Measurements from ENCODE around the gene ZNF541.

The ZNF541 gene

DNA sequence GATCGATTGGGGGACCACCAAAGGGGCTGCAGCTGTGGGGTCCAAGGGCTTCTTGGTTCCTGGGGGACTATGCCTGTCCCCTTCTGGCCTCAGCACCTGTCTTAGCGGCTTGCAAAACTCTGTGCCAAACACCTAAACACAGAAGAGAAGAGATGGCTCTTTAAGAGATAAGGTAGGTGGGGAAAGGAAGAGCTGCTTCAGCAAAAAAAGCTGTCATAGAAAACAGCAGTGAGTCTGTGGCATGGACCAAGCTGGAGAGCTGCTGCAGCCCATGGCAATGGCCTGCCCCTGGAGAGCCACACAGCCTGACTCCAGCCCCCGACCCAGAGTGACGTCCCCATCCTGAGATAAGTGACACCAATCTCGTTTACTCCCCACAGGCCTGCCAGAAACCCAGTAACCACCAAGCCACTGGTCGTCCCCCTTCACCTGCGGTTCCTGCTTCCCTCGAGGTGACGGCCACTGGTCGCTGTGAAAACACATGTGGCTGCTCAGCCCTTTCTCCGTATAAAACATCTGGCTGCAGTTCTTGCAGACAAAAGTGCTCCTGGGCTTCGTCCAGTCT, 33.1 kb downstream of the ZNF541 start:
- Histone ChIP-seq H3K9me3 (no peaks in the 10 kb centered on the region), H3K27me3 (no peaks in the 10 kb centered on the region; the same call in 1 of the 2 replicates), H3K4me1 (peaks cover 4% of the 10 kb centered on the region; the same call in 1 of the 2 replicates), H3K36me3 (no peaks in the 10 kb centered on the region), H3K4me3 (ENCODE audit: low read depth, low read length) (no peak overlapping the region)
- TF ChIP-seq, protein P1, sequence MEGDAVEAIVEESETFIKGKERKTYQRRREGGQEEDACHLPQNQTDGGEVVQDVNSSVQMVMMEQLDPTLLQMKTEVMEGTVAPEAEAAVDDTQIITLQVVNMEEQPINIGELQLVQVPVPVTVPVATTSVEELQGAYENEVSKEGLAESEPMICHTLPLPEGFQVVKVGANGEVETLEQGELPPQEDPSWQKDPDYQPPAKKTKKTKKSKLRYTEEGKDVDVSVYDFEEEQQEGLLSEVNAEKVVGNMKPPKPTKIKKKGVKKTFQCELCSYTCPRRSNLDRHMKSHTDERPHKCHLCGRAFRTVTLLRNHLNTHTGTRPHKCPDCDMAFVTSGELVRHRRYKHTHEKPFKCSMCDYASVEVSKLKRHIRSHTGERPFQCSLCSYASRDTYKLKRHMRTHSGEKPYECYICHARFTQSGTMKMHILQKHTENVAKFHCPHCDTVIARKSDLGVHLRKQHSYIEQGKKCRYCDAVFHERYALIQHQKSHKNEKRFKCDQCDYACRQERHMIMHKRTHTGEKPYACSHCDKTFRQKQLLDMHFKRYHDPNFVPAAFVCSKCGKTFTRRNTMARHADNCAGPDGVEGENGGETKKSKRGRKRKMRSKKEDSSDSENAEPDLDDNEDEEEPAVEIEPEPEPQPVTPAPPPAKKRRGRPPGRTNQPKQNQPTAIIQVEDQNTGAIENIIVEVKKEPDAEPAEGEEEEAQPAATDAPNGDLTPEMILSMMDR (IDR thresholded peaks at IDR 0.05; ENCODE audit: low read depth, low read length): no peak
- DNase-seq: no peak

DNA sequence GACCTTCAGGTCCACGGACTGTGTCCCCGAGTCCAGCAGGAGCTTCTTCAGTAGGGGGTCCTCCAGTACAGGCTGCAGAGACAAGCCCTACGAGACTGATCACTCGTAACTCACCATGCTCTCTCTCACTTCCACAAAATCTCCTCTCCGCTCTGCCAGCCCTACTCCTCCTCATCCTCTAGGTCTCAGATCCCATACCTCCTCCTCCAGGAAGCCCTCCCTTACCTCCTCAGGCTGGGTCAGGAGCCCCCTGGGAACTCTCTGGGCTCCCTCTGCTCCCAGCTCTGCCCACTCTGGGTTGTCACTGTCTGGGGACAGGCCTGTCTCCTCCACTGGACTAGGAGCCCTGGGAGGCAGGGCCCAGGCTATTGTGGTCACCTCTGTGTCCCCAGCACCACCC, 34.1 kb downstream of the ZNF541 start:
- DNase-seq: no peak
- no peaks in the 10 kb centered on the region for H3K9me3 ChIP-seq
- no peak overlapping the region for H3K4me3 ChIP-seq (ENCODE audit: low read depth, low read length)
- TF ChIP-seq, protein P1 (IDR thresholded peaks at IDR 0.05; ENCODE audit: low read depth, low read length): no peak
- H3K27me3 ChIP-seq: no peaks in the 10 kb centered on the region; the same call in 1 of the 2 replicates
- peaks cover 4% of the 10 kb centered on the region; the same call in 1 of the 2 replicates for H3K4me1 ChIP-seq
- H3K36me3 ChIP-seq: no peaks in the 10 kb centered on the region

DNA sequence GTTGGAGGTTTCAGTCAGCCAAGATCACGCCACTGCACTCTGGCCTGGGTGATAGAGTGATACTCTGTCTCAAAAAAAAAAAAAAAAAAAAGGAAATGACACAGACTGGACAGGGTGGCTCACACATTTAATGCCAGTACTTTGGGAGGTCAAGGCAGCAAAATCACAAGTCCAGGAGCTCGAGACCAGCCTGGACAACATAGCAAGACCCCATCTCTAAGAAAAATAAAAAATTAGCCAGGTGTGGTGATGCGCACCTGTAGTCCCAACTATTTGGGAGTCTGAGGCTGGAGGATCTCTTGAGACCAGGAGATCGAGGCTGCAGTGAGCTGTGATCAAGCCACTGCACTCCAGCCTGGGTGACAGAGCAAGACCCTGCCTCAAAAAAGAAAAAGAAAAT, 35.5 kb downstream of the ZNF541 start:
- Histone ChIP-seq H3K27me3 (no peaks in the 10 kb centered on the region; the same call in 1 of the 2 replicates), H3K4me1 (peaks cover 4% of the 10 kb centered on the region; the same call in 1 of the 2 replicates), H3K36me3 (no peaks in the 10 kb centered on the region), H3K4me3 (ENCODE audit: low read depth, low read length) (no peak overlapping the region), H3K9me3 (no peaks in the 10 kb centered on the region)
- TF ChIP-seq, protein P1 (IDR thresholded peaks at IDR 0.05; ENCODE audit: low read depth, low read length): no peak
- no peak for DNase-seq

DNA sequence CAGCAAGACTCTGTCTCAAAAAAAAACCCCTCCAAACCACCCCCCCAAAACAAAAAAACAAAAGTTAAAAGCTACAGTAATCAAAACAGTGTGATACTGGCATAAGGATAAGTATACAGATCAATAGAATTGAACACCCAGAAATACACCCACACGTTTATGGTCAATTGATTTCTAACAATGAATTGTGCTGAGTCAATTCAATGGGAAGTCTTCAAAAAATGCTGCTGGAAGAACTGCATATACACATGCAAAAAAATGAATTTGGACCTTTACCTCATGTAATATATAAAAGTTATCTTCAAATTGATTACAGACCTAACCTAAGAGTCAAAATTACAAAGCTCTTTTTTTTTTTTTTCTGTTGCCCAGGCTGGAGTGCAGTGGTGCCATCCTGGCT, 38.3 kb downstream of the ZNF541 start:
- Histone ChIP-seq H3K27me3 (no peaks in the 10 kb centered on the region), H3K9me3 (no peaks in the 10 kb centered on the region), H3K36me3 (no peaks in the 10 kb centered on the region), H3K4me1 (peaks cover 7% of the 10 kb centered on the region), H3K4me3 (ENCODE audit: low read depth, low read length) (no peak overlapping the region)
- TF ChIP-seq, protein P1 (IDR thresholded peaks at IDR 0.05; ENCODE audit: low read depth, low read length): no peak
- no peak for DNase-seq

DNA sequence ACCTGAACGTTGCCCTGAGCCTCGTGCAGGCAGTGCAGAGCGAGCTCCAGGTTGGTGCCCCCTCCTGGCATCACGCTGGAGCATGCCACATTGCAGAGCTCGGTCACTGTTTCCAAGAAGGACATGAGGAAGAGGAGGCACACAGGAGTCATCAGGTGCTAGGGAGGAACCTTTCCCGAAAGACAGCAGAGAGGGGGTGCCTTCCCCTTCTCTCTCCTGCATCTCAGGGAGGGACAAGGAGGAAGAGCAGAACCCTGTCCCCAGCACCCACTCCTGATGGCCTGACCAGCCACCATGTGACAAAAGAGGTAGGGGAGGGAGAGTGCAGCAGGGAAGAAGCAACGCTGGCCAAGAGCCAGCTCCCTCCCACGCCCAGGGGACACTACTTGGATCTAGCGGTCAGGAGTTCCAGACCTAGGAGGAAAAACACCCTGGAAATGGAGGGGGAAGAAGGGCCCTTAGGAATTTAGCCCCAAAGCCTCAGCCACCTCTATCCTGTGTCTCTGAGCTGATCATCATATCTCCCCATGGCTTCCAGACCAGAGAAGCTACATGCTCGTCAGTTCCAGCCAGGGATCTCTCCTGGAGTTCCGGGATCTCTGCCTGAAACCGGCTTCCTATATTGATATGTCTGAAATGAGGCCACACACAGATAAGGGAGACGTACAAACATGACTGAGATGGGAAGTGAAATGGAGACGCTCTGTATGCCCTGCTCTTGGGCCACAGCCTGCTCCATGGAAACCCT, 41.1 kb downstream of the ZNF541 start:
- no peak overlapping the region for H3K4me3 ChIP-seq (ENCODE audit: low read depth, low read length)
- H3K27me3 ChIP-seq: no peaks in the 10 kb centered on the region
- TF ChIP-seq, protein P1 (IDR thresholded peaks at IDR 0.05; ENCODE audit: low read depth, low read length): no peak
- peaks cover 7% of the 10 kb centered on the region for H3K4me1 ChIP-seq
- H3K36me3 ChIP-seq: no peaks in the 10 kb centered on the region
- no peaks in the 10 kb centered on the region for H3K9me3 ChIP-seq
- DNase-seq: no peak

All from BE2C (cell line).